H1 (cell line): ENCODE measurements around the gene MYBPH. TPM values are rescaled to one million over a fixed set of nuclear protein-coding genes. Genes with fewer than 3 reads are reported as not detected.

Experiments
- CTCF ChIA-PET: fragments of 300-600 bp; sonication (Branson Sonifier 250); formaldehyde crosslinking; loops from one replicate; lab custom pipeline; 2021; ENCODE audit not compliant: partially characterized antibody; lab: Charles Lee
- POLR2A ChIA-PET: fragments of 300-600 bp; sonication (Branson Sonifier 250); formaldehyde crosslinking; loops from one replicate; lab custom pipeline; 2021; ENCODE audit warnings: inconsistent platforms; ENCODE audit not compliant: partially characterized antibody; lab: Charles Lee
- DNase-seq, 2 experiments: peaks; one replicate each; pipeline versions ENCODE4 v3.0.0 to v3.0.0-alpha.2; 2010 to 2022; ENCODE audit warnings: low spot score in 2 of 2, low read depth in 1 of 2, mixed read lengths in 1 of 2
- FAIRE-seq: peaks from 2 replicates; lab custom pipeline; 2011; peaks lifted over from hg19 to GRCh38; lab: Jason Lieb, UNC
- H2AFZ ChIP-seq: 2 replicates; pipeline ENCODE4 v1.8.1; 2012; ENCODE audit warnings: low read length, inconsistent platforms
- H2AK5ac ChIP-seq: 2 replicates; pipeline ENCODE4 v1.6.1; 2013; ENCODE audit warnings: low read depth, low read length
- H2BK120ac ChIP-seq: replicated peaks from 2 replicates; pipeline ENCODE3; 2013; ENCODE audit warnings: low read depth, low read length, inconsistent platforms
- H2BK12ac ChIP-seq: 2 replicates; pipeline ENCODE4 v1.6.1; 2013; ENCODE audit warnings: low read depth, low read length
- H2BK15ac ChIP-seq: 2 replicates; pipeline ENCODE4 v1.6.1; 2013; ENCODE audit warnings: low read length
- H2BK20ac ChIP-seq: 2 replicates; pipeline ENCODE4 v1.6.1; 2013; ENCODE audit warnings: low read length
- H2BK5ac ChIP-seq: 2 replicates; pipeline ENCODE4 v1.6.1; 2013; ENCODE audit warnings: low read depth, low read length
- H3K14ac ChIP-seq: 2 replicates; pipeline ENCODE4 v1.6.1; 2013; ENCODE audit warnings: inconsistent platforms; ENCODE audit not compliant: insufficient read length
- H3K18ac ChIP-seq: 2 replicates; pipeline ENCODE4 v1.6.1; 2013; ENCODE audit warnings: low read length; ENCODE audit errors: extremely low read depth
- H3K23ac ChIP-seq: 2 replicates; pipeline ENCODE4 v1.6.1; 2013; ENCODE audit warnings: inconsistent platforms; ENCODE audit not compliant: insufficient read length
- H3K23me2 ChIP-seq: 2 replicates; pipeline ENCODE4 v1.6.1; 2013; ENCODE audit warnings: low read depth, low read length
- H3K27ac ChIP-seq: 2 replicates; pipeline ENCODE4 v1.6.1; 2011; ENCODE audit warnings: low read depth, low read length, inconsistent platforms
- H3K27me3 ChIP-seq, 4 experiments: replicated peaks in 1 of 4; 1 replicate in 1 of 4; 2 replicates in 3 of 4; pipeline versions ENCODE4 v1.6.1 to v1.8.1; 2011 to 2013; ENCODE audit warnings: low read length in 3 of 4, mild to moderate bottlenecking in 3 of 4, inconsistent platforms in 2 of 4, mixed read lengths in 2 of 4, moderate library complexity in 1 of 4; ENCODE audit not compliant: control insufficient read depth in 3 of 4, insufficient read depth in 3 of 4; ENCODE audit errors: extremely low read depth in 1 of 4
- H3K36me3 ChIP-seq, 4 experiments: 2 replicates each; pipeline versions ENCODE4 v1.6.1 to v1.8.1; 2011 to 2013; ENCODE audit warnings: mild to moderate bottlenecking in 4 of 4, low read length in 3 of 4, moderate library complexity in 2 of 4, control low read depth in 1 of 4, inconsistent platforms in 1 of 4; ENCODE audit not compliant: insufficient read depth in 4 of 4, control insufficient read depth in 2 of 4
- H3K4ac ChIP-seq: replicated peaks from 2 replicates; pipeline ENCODE3; 2013; ENCODE audit warnings: low read length, low read depth, mixed read lengths, inconsistent platforms; ENCODE audit not compliant: insufficient read length
- H3K4me1 ChIP-seq, 4 experiments: replicated peaks in 1 of 4; 1 replicate in 1 of 4; 2 replicates in 3 of 4; pipeline versions ENCODE4 v1.6.1 to v1.8.1; 2011 to 2013; ENCODE audit warnings: low read length in 3 of 4, inconsistent platforms in 2 of 4, mixed read lengths in 1 of 4; ENCODE audit not compliant: insufficient read depth in 4 of 4, control insufficient read depth in 3 of 4
- H3K4me2 ChIP-seq, 2 experiments: 2 replicates each; pipeline versions ENCODE4 v1.6.1 to v1.8.1; 2011 to 2013; ENCODE audit warnings: low read depth in 2 of 2, low read length in 2 of 2, control low read depth in 1 of 2, inconsistent platforms in 1 of 2, mild to moderate bottlenecking in 1 of 2; ENCODE audit not compliant: insufficient read depth in 1 of 2
- H3K4me3 ChIP-seq, 4 experiments: fragments of 200-600, 300-600 bp in 1 of 4; sonication (generic), shearing (Covaris generic), sonication (Bioruptor Twin) in 1 of 4; 2 replicates each; pipeline versions ENCODE4 v1.5.1 to v1.8.1; 2011 to 2016; ENCODE audit warnings: low read length in 4 of 4, low read depth in 3 of 4, control low read depth in 2 of 4, inconsistent platforms in 2 of 4, mild to moderate bottlenecking in 2 of 4, mixed read lengths in 1 of 4, moderate library complexity in 1 of 4; ENCODE audit not compliant: insufficient read depth in 2 of 4; ENCODE audit errors: extremely low read depth in 1 of 4
- H3K56ac ChIP-seq: replicated peaks from 2 replicates; pipeline ENCODE3; 2013; ENCODE audit warnings: low read depth, mild to moderate bottlenecking, mixed read lengths, low read length, inconsistent platforms; ENCODE audit not compliant: insufficient read length
- H3K79me1 ChIP-seq: 2 replicates; pipeline ENCODE4 v1.6.1; 2013; ENCODE audit warnings: low read depth, low read length, control low read depth
- H3K79me2 ChIP-seq, 2 experiments: 2 replicates each; pipeline versions ENCODE4 v1.6.1 to v1.8.1; 2012 to 2013; ENCODE audit warnings: low read length in 2 of 2, mild to moderate bottlenecking in 2 of 2, inconsistent platforms in 1 of 2; ENCODE audit not compliant: insufficient read depth in 2 of 2, control insufficient read depth in 1 of 2
- H3K9ac ChIP-seq, 4 experiments: replicated peaks in 1 of 4; 1 replicate in 1 of 4; 2 replicates in 3 of 4; pipeline versions ENCODE4 v1.6.1 to v1.8.1; 2011 to 2013; ENCODE audit warnings: low read depth in 3 of 4, low read length in 3 of 4, control low read depth in 2 of 4, mild to moderate bottlenecking in 2 of 4, moderate library complexity in 2 of 4, inconsistent platforms in 1 of 4; ENCODE audit errors: extremely low read depth in 1 of 4
- H3K9me3 ChIP-seq, 2 experiments: 2 replicates each; pipeline versions ENCODE4 v1.6.1 to v1.8.1; 2012 to 2013; ENCODE audit warnings: mild to moderate bottlenecking in 2 of 2, moderate library complexity in 2 of 2, control low read depth in 1 of 2, inconsistent platforms in 1 of 2, low read depth in 1 of 2, low read length in 1 of 2, mixed read lengths in 1 of 2; ENCODE audit not compliant: insufficient read depth in 2 of 2
- H4K20me1 ChIP-seq, 2 experiments: replicated peaks in 1 of 2; 2 replicates each; pipeline versions ENCODE3 to v1.8.1; 2011 to 2013; ENCODE audit warnings: inconsistent platforms in 2 of 2, low read length in 2 of 2, mild to moderate bottlenecking in 1 of 2; ENCODE audit not compliant: insufficient read depth in 2 of 2, control insufficient read depth in 1 of 2
- H4K5ac ChIP-seq: 2 replicates; pipeline ENCODE4 v1.6.1; 2013; ENCODE audit warnings: low read length, low read depth, mixed read lengths, inconsistent platforms; ENCODE audit not compliant: insufficient read length
- H4K8ac ChIP-seq: 2 replicates; pipeline ENCODE4 v1.8.0; 2013; ENCODE audit warnings: mild to moderate bottlenecking, moderate library complexity, low read length, inconsistent platforms; ENCODE audit not compliant: insufficient read depth; ENCODE audit errors: extremely low read depth
- H4K91ac ChIP-seq: replicated peaks from 2 replicates; pipeline ENCODE3; 2013; ENCODE audit warnings: low read length, mixed read lengths, inconsistent platforms; ENCODE audit not compliant: insufficient read length
- ASH2L ChIP-seq: fragments of 200-600, 300-600 bp; sonication (generic); IDR thresholded peaks from one replicate; pipeline ENCODE4 v1.7.1; 2017; ENCODE audit warnings: low read length
- BRCA1 ChIP-seq: IDR thresholded peaks from 2 replicates; pipeline ENCODE4 v1.6.1; 2012; ENCODE audit warnings: low read depth, low read length, improper control_type of control experiment
- CHD2 ChIP-seq: IDR thresholded peaks from 2 replicates; pipeline ENCODE4 v1.6.1; 2012; ENCODE audit warnings: low read length, improper control_type of control experiment
- GABPA ChIP-seq: IDR thresholded peaks from 2 replicates; pipeline ENCODE4 v1.6.1; 2011; ENCODE audit warnings: mild to moderate bottlenecking, low read length, moderate library complexity, borderline replicate concordance; ENCODE audit not compliant: insufficient read depth
- JUN ChIP-seq: IDR thresholded peaks from 2 replicates; pipeline ENCODE4 v1.6.1; 2011; ENCODE audit warnings: low read depth, mild to moderate bottlenecking, improper control_type of control experiment, low read length
- JUND ChIP-seq: IDR thresholded peaks from 2 replicates; pipeline ENCODE4 v1.6.1; 2011; ENCODE audit warnings: mild to moderate bottlenecking, improper control_type of control experiment, low read length
- KDM4A ChIP-seq: IDR thresholded peaks from one replicate; pipeline ENCODE4 v1.7.1; 2012; ENCODE audit warnings: low read depth, mild to moderate bottlenecking, moderate library complexity, low read length, inconsistent platforms; ENCODE audit not compliant: severe bottlenecking
- KDM5A ChIP-seq: fragments of 200-600 bp; IDR thresholded peaks from 2 replicates; pipeline ENCODE4 v1.7.1; 2012; ENCODE audit warnings: mild to moderate bottlenecking, low read length, inconsistent platforms, mixed read lengths
- NANOG ChIP-seq: IDR thresholded peaks from 2 replicates; pipeline ENCODE4 v1.6.1; 2011; ENCODE audit warnings: low read length, low read depth, mild to moderate bottlenecking, inconsistent platforms; ENCODE audit not compliant: insufficient read depth, poor library complexity, severe bottlenecking
- POLR2A ChIP-seq, 2 experiments: IDR thresholded peaks; 1 replicate in 1 of 2; 2 replicates in 1 of 2; pipeline ENCODE4 v1.6.1; 2011; ENCODE audit warnings: low read depth in 2 of 2, low read length in 2 of 2, mild to moderate bottlenecking in 2 of 2; ENCODE audit errors: control extremely low read depth in 1 of 2
- SP1 ChIP-seq: IDR thresholded peaks from 2 replicates; pipeline ENCODE4 v1.6.1; 2011; ENCODE audit warnings: low read depth, low read length
- SP4 ChIP-seq: IDR thresholded peaks from 2 replicates; pipeline ENCODE4 v1.6.1; 2012; ENCODE audit warnings: low read length, inconsistent platforms
- SUZ12 ChIP-seq: fragments of 200-600 bp; sonication (generic); IDR thresholded peaks from 2 replicates; pipeline ENCODE4 v1.6.1; 2012; ENCODE audit warnings: mild to moderate bottlenecking, inconsistent platforms, low read length, moderate library complexity, mixed read lengths
- polyA plus RNA-seq, 7 experiments: library from polyadenylated mRNA; depleted of rRNA in 3 of 7; stranded (reverse) in 5 of 7; unstranded in 2 of 7; fragments of >200 nt in 5 of 7; fragments of 200-250 nt in 2 of 7; gene quantifications; 1 replicate in 5 of 7; 2 replicates in 1 of 7; 4 replicates in 1 of 7; pipeline versions ENCODE4 v1.2.1 to v1.2.3, GENCODE V29; 2011 to 2013; ENCODE audit warnings: missing spikeins in 2 of 7, mixed read lengths in 2 of 7
- total RNA-seq: library from RNA; stranded (reverse); fragmentation: NEBNext Ultra II Directional; extraction: Animal tissue kit (Norgen Biotek cat#: 25700); gene quantifications from 2 replicates; pipeline ENCODE4 v1.2.1, GENCODE V29; 2021
- TF ChIP-seq, protein P1 (sequence below): IDR thresholded peaks from 2 replicates; pipeline ENCODE4 v1.6.1; 2011; ENCODE audit warnings: low read depth, mild to moderate bottlenecking, low read length; ENCODE audit not compliant: insufficient read depth

MYBPH gene
- total and polyA plus RNA-seq, 2 of the 8 experiments (the other 6 are each of a cell fraction or from before 2014, with no cell fraction given), result not detected

DNA sequence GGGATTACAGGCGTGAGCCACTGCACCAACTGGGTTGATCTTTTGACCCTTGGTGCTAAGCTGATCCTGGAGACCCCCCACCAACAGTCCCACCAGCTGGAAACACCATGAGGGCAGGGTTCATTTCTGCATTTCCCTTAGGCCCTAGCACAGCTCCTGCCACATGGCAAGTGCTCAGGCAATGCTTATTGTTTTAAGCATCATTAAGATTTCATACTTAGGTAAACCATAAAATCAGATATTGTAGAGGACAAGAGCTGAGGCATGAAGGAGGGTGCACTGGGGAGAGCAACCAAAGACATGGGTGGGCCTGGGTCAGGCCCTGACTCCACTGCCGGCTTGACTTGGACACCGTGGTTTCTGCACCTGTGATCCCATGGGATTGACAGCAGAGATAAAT is 36.2 kb upstream of the MYBPH start (continued):
- TF ChIP-seq CHD2, result no peak

DNA sequence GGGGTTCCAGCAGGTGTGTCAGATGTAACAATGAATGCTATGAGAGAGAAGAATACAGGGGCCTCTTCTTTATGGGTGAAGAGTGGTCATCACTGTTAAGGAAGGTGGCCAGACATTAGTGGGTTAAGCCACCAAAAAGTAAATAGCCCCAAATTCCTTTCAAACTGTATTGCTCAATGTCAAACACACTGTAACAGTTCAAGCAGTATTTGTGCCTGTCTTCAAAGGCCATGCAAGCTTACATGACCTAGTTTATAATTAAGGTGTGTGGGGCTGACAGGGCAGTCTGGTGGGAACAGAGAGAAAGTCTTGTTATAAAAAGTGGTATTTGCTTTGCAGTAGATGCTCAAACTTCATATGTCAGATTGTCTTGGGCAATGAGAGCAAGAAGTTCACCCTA is 35.4 kb upstream of the MYBPH start:
- Histone ChIP-seq H3K23ac (no peak overlapping the region), H3K36me3 (no peaks in the 10 kb centered on the region), H2AK5ac (no peak overlapping the region), H2BK20ac (no peak overlapping the region), H3K4me1 (peaks cover 0 to 7% (median 3%) of the 10 kb centered on the region in 4 experiments; a peak in 6 of 7 replicates), H2BK5ac (no peak overlapping the region), H4K8ac (no peak overlapping the region), H3K56ac (no peak overlapping the region), H3K14ac (no peak overlapping the region), H3K79me2 (no peaks in the 10 kb centered on the region), H2AFZ (no peak overlapping the region), H2BK120ac (no peak overlapping the region), H3K79me1 (no peaks in the 10 kb centered on the region), H3K4ac (no peak overlapping the region), H3K4me2 (no peak overlapping the region), H3K4me3 (no peak overlapping the region), H3K18ac (no peak overlapping the region), H2BK15ac (no peak overlapping the region), H4K91ac (no peak overlapping the region), H3K27me3 (no peaks in the 10 kb centered on the region), H3K27ac (no peak overlapping the region), H2BK12ac (no peak overlapping the region), H3K23me2 (no peaks in the 10 kb centered on the region), H4K20me1 (no peaks in the 10 kb centered on the region), H3K9ac (no peak overlapping the region), H4K5ac (no peak overlapping the region), H3K9me3 (no peaks in the 10 kb centered on the region)
- CTCF ChIA-PET, result interaction anchor here (1.4 to 18.1 kb wide), 7 partner anchors 32 to 168 kb away, joined by 3 to 479 read pairs (median 96); partner anchors contain the start of genes ADORA1 and MYOG
- POLR2A ChIA-PET, result no interaction called here
- no peak for DNase-seq
- no peak for FAIRE-seq
- TF ChIP-seq ASH2L, result no peak
- no peak for TF ChIP-seq BRCA1
- TF ChIP-seq NANOG, result no peak
- TF ChIP-seq KDM4A, result no peak
- TF ChIP-seq POLR2A (IDR thresholded peaks at IDR 0.05; ENCODE audit: control extremely low read depth in 1 of 2, low read depth in 2 of 2, low read length in 2 of 2), result no peak
- TF ChIP-seq SUZ12, result no peak
- TF ChIP-seq, protein P1, sequence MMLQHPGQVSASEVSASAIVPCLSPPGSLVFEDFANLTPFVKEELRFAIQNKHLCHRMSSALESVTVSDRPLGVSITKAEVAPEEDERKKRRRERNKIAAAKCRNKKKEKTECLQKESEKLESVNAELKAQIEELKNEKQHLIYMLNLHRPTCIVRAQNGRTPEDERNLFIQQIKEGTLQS, result no peak
- no peak for TF ChIP-seq KDM5A
- no peak for TF ChIP-seq GABPA
- TF ChIP-seq SP1, result no peak
- TF ChIP-seq JUND, result no peak
- no peak for TF ChIP-seq JUN
- TF ChIP-seq SP4, result no peak
